ENCODE data around the gene RDH12.
"Not testable (repeated sequence)": the region's sequence is repeated elsewhere in the genome, so short reads cannot be mapped to it uniquely, and the experiment has no call there.

Gene RDH12

DNA sequence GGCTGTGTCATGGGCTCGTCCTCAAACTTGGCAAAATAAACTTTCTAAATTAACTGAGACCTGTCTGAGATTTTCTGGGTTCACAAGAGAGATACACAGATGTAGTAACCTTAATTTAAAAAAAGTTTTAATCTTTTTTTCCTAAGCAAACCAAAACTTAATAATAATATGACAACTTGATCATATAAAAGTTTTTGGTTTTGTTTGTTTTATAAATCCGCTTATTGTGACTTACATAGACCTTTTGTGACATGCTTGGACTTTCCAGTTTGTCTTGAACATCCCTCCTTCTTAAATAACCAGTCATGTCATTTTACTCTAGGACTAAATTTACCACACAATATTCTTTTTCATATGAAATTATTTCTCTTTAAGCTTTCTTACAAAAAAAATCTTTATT, 8.5 kb downstream of the RDH12 start:
- TF ChIP-seq FOXP2 (optimal IDR thresholded peaks at IDR 0.05; ENCODE audit: control extremely low read depth, extremely low read length, insufficient read depth) = no peak
- TF ChIP-seq POLR2AphosphoS5 (IDR thresholded peaks at IDR 0.05; ENCODE audit: borderline replicate concordance, low read depth, low read length) = no peak
- TF ChIP-seq EZH2 (IDR thresholded peaks at IDR 0.05) = no peak
- no peak for DNase-seq (ENCODE audit: low read depth, low spot score)
- no peaks in the 10 kb centered on the region for H3K9me3 ChIP-seq (ENCODE audit: low read depth, low read length)
- H3K27ac ChIP-seq = no peak overlapping the region
- H3K4me3 ChIP-seq = no peak overlapping the region
- H3K36me3 ChIP-seq (ENCODE audit: insufficient read depth, low read length) = no peaks in the 10 kb centered on the region
- H3K9ac ChIP-seq (ENCODE audit: insufficient read length) = no peak overlapping the region

DNA sequence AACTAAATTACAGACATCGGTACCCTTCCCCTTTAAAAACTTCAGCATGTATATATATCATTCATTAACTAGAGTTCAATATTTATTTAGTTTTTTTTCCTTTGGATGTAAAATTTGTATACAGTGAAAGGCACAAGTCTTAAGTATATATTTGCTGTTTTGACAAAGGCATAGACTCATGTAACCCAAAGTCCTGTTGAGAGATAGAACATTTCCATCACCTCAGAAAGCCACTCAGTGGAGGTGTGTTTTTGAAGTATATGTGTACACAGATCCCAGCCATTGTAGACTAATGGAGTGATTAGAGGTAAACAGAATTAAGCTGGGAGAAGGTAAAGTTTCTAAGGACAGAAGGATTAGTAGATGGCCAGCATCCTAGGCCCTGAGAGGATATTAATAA, 15.4 kb downstream of the RDH12 start:
- Histone ChIP-seq H3K27ac (no peak overlapping the region), H3K36me3 (ENCODE audit: insufficient read depth, low read length) (no peaks in the 10 kb centered on the region), H3K9ac (ENCODE audit: insufficient read length) (no peak overlapping the region), H3K4me3 (no peak overlapping the region), H3K9me3 (ENCODE audit: low read depth, low read length) (no peaks in the 10 kb centered on the region)
- DNase-seq (ENCODE audit: low read depth, low spot score) = no peak
- TF ChIP-seq POLR2AphosphoS5 (IDR thresholded peaks at IDR 0.05; ENCODE audit: borderline replicate concordance, low read depth, low read length) (no peak), FOXP2 (optimal IDR thresholded peaks at IDR 0.05; ENCODE audit: control extremely low read depth, extremely low read length, insufficient read depth) (no peak), EZH2 (IDR thresholded peaks at IDR 0.05) (no peak)

DNA sequence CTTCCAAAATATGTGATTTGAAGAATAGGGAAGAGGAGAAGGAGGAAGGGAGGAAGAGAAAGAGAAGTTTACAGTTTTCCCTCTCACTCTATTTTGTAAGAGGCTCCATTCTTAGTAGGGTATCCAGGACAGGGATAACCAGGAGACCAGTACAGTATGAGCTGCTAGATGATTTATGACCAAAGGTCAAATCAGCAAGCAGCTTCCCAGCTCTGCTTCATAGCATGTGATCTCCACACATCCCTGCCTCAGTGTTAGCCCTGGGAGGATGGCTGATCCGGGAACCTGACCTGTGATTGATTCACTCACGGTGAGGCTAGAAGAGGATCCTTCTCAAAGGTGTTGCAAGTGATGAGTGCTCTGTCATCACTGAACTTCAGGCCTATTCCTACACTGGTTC, 16.6 kb downstream of the RDH12 start:
- no peak overlapping the region for H3K9ac ChIP-seq (ENCODE audit: insufficient read length)
- H3K4me3 ChIP-seq = no peak overlapping the region
- DNase-seq (ENCODE audit: low read depth, low spot score) = no peak
- H3K9me3 ChIP-seq (ENCODE audit: low read depth, low read length) = no peaks in the 10 kb centered on the region
- H3K27ac ChIP-seq = no peak overlapping the region
- TF ChIP-seq FOXP2 (optimal IDR thresholded peaks at IDR 0.05; ENCODE audit: control extremely low read depth, extremely low read length, insufficient read depth) (no peak), EZH2 (IDR thresholded peaks at IDR 0.05) (no peak), POLR2AphosphoS5 (IDR thresholded peaks at IDR 0.05; ENCODE audit: borderline replicate concordance, low read depth, low read length) (no peak)
- H3K36me3 ChIP-seq (ENCODE audit: insufficient read depth, low read length) = no peaks in the 10 kb centered on the region

DNA sequence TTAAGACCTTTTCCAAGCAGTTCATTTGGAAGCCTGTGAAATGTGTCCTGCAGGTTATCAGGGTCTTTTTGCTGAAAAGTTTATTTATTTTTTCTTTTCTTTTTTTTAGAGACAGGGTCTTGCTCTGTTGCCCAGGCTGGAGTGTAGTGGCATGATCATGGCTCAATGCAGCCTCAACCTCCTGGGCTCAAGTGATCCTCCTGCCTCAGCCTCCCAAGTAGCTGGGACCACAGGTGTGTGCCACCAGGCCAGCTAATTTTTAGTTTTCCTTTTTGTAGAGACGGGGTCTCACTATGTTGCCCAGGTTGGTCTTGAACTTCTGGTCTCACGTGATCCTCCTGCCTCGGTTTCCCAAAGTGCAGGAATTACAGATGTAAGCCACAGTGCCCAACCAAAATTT, 17.7 kb downstream of the RDH12 start:
- H3K27ac ChIP-seq; DNase-seq (ENCODE audit: low read depth, low spot score); H3K36me3 ChIP-seq (ENCODE audit: insufficient read depth, low read length); H3K9me3 ChIP-seq (ENCODE audit: low read depth, low read length); H3K4me3 ChIP-seq; H3K9ac ChIP-seq (ENCODE audit: insufficient read length): not testable (repeated sequence)

DNA sequence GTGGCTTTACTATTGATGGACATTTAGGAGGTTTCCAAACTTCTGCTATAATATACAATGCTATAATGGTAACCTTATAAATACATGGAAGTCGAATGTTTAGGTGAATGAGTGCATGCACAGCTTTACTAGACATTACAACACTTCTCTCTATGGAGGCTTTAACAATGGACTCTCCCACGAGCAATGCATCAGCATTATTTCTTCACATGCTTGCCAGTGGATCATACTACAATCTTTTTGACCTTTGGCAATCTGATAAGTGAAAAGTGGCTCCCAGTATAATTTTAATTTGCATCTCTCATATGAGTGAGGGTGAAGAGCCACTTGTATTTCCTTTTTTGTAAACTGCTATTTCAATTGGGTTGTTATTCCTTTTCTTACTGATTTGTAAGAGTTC, 18.2 kb downstream of the RDH12 start:
- Histone ChIP-seq H3K9me3 (ENCODE audit: low read depth, low read length) (no peaks in the 10 kb centered on the region), H3K36me3 (ENCODE audit: insufficient read depth, low read length) (no peaks in the 10 kb centered on the region), H3K4me3 (no peak overlapping the region), H3K9ac (ENCODE audit: insufficient read length) (no peak overlapping the region), H3K27ac (no peak overlapping the region)
- DNase-seq (ENCODE audit: low read depth, low spot score) = no peak
- TF ChIP-seq POLR2AphosphoS5 (IDR thresholded peaks at IDR 0.05; ENCODE audit: borderline replicate concordance, low read depth, low read length) (no peak), EZH2 (IDR thresholded peaks at IDR 0.05) (no peak), FOXP2 (optimal IDR thresholded peaks at IDR 0.05; ENCODE audit: control extremely low read depth, extremely low read length, insufficient read depth) (no peak)

DNA sequence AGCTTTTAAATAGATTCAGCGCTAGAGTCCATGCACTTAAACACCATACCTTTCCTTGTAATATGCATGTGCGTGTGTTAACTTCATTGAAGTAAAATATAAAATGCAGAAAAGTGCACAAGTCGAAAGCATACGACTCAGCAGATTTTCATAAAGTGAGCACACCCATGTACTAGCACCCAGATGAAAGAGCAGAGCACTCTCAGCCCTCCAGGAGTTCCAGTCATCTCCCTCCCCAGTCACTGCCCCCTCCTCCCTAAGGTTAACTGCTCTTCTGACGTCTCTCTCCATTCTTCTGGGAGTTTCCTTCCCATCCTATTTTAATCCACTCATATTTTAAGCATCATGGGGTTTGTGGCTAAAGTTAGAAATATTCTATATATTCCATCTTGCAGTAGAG, 20.2 kb downstream of the RDH12 start:
- TF ChIP-seq EZH2 (IDR thresholded peaks at IDR 0.05) (no peak), FOXP2 (optimal IDR thresholded peaks at IDR 0.05; ENCODE audit: control extremely low read depth, extremely low read length, insufficient read depth) (no peak), POLR2AphosphoS5 (IDR thresholded peaks at IDR 0.05; ENCODE audit: borderline replicate concordance, low read depth, low read length) (no peak)
- Histone ChIP-seq H3K9ac (ENCODE audit: insufficient read length) (no peak overlapping the region), H3K36me3 (ENCODE audit: insufficient read depth, low read length) (no peaks in the 10 kb centered on the region), H3K27ac (no peak overlapping the region), H3K4me3 (no peak overlapping the region), H3K9me3 (ENCODE audit: low read depth, low read length) (no peaks in the 10 kb centered on the region)
- no peak for DNase-seq (ENCODE audit: low read depth, low spot score)

DNA sequence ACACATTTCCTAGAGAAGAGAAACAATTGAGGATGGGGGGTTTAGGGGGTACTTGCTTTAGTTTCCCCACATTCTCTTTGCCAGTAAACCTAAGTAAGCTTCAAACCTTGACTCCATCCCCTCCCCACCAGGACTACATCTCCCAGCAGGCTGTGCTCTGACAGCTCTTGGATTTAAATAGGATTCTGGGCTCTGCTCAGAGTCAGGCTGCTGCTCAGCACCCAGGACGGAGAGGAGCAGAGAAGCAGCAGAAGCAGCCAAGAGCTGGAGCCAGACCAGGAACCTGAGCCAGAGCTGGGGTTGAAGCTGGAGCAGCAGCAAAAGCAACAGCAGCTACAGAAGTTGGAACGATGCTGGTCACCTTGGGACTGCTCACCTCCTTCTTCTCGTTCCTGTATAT, 20.6 kb downstream of the RDH12 start:
- no peaks in the 10 kb centered on the region for H3K36me3 ChIP-seq (ENCODE audit: insufficient read depth, low read length)
- H3K9ac ChIP-seq (ENCODE audit: insufficient read length) = no peak overlapping the region
- DNase-seq (ENCODE audit: low read depth, low spot score) = no peak
- no peak overlapping the region for H3K27ac ChIP-seq
- H3K4me3 ChIP-seq = peak overlapping the region; percentile 36; the same call in 1 of the 2 replicates
- no peak for TF ChIP-seq EZH2 (IDR thresholded peaks at IDR 0.05)
- no peak for TF ChIP-seq FOXP2 (optimal IDR thresholded peaks at IDR 0.05; ENCODE audit: control extremely low read depth, extremely low read length, insufficient read depth)
- TF ChIP-seq POLR2AphosphoS5 (IDR thresholded peaks at IDR 0.05; ENCODE audit: borderline replicate concordance, low read depth, low read length) = no peak
- H3K9me3 ChIP-seq (ENCODE audit: low read depth, low read length) = no peaks in the 10 kb centered on the region

DNA sequence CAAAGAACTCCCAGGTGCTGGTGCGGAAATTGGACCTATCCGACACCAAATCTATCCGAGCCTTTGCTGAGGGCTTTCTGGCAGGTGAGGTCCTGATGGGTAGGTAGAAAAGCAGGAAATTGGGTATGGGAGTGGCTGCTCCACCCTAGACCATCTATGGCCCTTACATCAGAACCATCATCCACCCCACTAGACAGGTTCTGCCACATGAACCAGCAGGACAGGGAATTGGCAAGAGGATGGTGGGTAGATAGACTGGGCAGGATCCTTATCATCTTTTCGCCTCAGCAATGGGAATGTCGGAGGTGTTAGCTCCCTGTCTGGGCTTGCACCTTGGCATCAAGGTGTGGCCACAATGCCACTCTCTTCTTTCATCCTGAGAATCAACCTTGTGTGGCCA, 23.5 kb downstream of the RDH12 start:
- TF ChIP-seq EZH2 (IDR thresholded peaks at IDR 0.05) (no peak), FOXP2 (optimal IDR thresholded peaks at IDR 0.05; ENCODE audit: control extremely low read depth, extremely low read length, insufficient read depth) (no peak), POLR2AphosphoS5 (IDR thresholded peaks at IDR 0.05; ENCODE audit: borderline replicate concordance, low read depth, low read length) (no peak)
- H3K9me3 ChIP-seq (ENCODE audit: low read depth, low read length) = no peaks in the 10 kb centered on the region
- H3K36me3 ChIP-seq (ENCODE audit: insufficient read depth, low read length) = no peaks in the 10 kb centered on the region
- H3K27ac ChIP-seq = no peak overlapping the region
- DNase-seq (ENCODE audit: low read depth, low spot score) = no peak
- H3K9ac ChIP-seq (ENCODE audit: insufficient read length) = no peak overlapping the region
- no peak overlapping the region for H3K4me3 ChIP-seq

DNA sequence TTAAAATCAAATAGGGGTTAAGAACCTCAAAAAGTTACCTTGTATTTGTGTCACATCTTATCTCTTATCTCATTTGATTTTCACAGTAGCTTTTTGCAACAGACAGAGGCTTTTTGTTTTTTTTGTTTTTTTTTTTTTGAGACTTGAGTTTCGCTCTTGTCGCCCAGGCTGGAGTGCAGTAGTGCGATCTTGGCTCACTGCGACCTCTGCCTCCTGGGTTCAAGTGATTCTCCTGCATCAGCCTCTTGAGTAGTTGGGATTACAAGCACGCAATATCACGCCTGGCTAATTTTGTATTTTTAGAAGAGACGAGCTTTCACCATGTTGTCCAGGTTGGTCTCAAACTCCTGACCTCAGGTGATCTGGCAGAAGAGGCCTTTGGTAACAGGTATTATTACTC, 25.7 kb downstream of the RDH12 start:
- TF ChIP-seq FOXP2 (optimal IDR thresholded peaks at IDR 0.05; ENCODE audit: control extremely low read depth, extremely low read length, insufficient read depth) (no peak), EZH2 (IDR thresholded peaks at IDR 0.05) (no peak)
- no peak overlapping the region for H3K27ac ChIP-seq
- H3K9me3 ChIP-seq (ENCODE audit: low read depth, low read length) = no peaks in the 10 kb centered on the region
- no peak for DNase-seq (ENCODE audit: low read depth, low spot score)
- no peak overlapping the region for H3K4me3 ChIP-seq
- H3K36me3 ChIP-seq (ENCODE audit: insufficient read depth, low read length) = no peaks in the 10 kb centered on the region
- no peak overlapping the region for H3K9ac ChIP-seq (ENCODE audit: insufficient read length)
